HCT116 (cell line): ENCODE measurements around the gene MARCHF3. TPM values are rescaled to one million over a fixed set of nuclear protein-coding genes. Genes with fewer than 3 reads are reported as not detected.
A peak's percentile ranks its signal among the peaks of the same experiment; 100 is the strongest.

Experiments
- ATAC-seq: fragments of 200-7000 bp; cut with Tn5 transposase; 2 replicates; pipeline ENCODE4 v1.9.1; 2020; ENCODE audit warnings: mild to moderate bottlenecking, moderate library complexity
- BruUV-seq: library from RNA; stranded (reverse); fragments of 400-500 nt; replicated peaks from 2 replicates; lab custom pipeline; 2021; lab: Mats Ljungman, UMichigan
- CTCF ChIA-PET: fragments of 300-600 bp; sonication (Branson Sonifier 250); formaldehyde crosslinking; loops from one replicate; lab custom pipeline; 2021; ENCODE audit warnings: antibody characterized with exemption; lab: Charles Lee
- POLR2A ChIA-PET: fragments of 300-600, 350-600 bp; sonication (Branson Sonifier 250); formaldehyde crosslinking; loops from one replicate; lab custom pipeline; 2021; ENCODE audit warnings: antibody characterized with exemption; lab: Charles Lee
- RAD21 ChIA-PET, 2 experiments: fragments of 300-600 bp; sonication (Branson Sonifier 250); formaldehyde crosslinking; loops; one replicate each; lab custom pipeline; 2023; ENCODE audit warnings: low total read pairs in 2 of 2; ENCODE audit not compliant: uncharacterized antibody in 2 of 2, unreplicated experiment in 2 of 2, low non-redundant PET in 1 of 2; lab: Charles Lee
- DNase-seq: peaks from one replicate; pipeline ENCODE4 v3.0.0-alpha.2; 2010; ENCODE audit warnings: low read depth, low spot score
- H2AFZ ChIP-seq: fragments of 200-600 bp; shearing (Covaris generic), sonication (generic); 2 replicates; pipeline ENCODE4 v1.6.1; 2017; ENCODE audit warnings: low read depth, mixed run types, mixed read lengths, antibody characterized with exemption, low read length; ENCODE audit not compliant: poor library complexity, severe bottlenecking
- H3K27ac ChIP-seq: 2 replicates; pipeline ENCODE4 v1.5.1; 2012; ENCODE audit warnings: low read depth, low read length
- H3K27me3 ChIP-seq: fragments of 200-600 bp; sonication (generic); 2 replicates; pipeline ENCODE4 v1.6.1; 2016; ENCODE audit warnings: mixed run types, low read length, mixed read lengths; ENCODE audit not compliant: insufficient read depth
- H3K36me3 ChIP-seq, 2 experiments: fragments of 200-500 bp in 1 of 2; fragments of 200-600 bp in 1 of 2; sonication (Bioruptor generic) in 1 of 2; sonication (generic) in 1 of 2; 2 replicates each; pipeline versions ENCODE4 v1.5.1 to v1.6.1; 2014 to 2016; ENCODE audit warnings: low read length in 2 of 2, inconsistent platforms in 1 of 2, mixed read lengths in 1 of 2, mixed run types in 1 of 2; ENCODE audit not compliant: insufficient read depth in 2 of 2, control insufficient read depth in 1 of 2
- H3K4me1 ChIP-seq, 2 experiments: fragments of 200-600 bp in 1 of 2; sonication (generic) in 1 of 2; 2 replicates each; pipeline versions ENCODE4 v1.5.1 to v1.6.1; 2012 to 2017; ENCODE audit warnings: low read length in 2 of 2, inconsistent platforms in 1 of 2, mild to moderate bottlenecking in 1 of 2, mixed read lengths in 1 of 2, mixed run types in 1 of 2, moderate library complexity in 1 of 2; ENCODE audit not compliant: insufficient read depth in 2 of 2, control insufficient read depth in 1 of 2
- H3K4me2 ChIP-seq: fragments of 200-600 bp; sonication (generic); 2 replicates; pipeline ENCODE4 v1.6.1; 2017; ENCODE audit warnings: mixed run types, low read length, mixed read lengths
- H3K4me3 ChIP-seq, 2 experiments: fragments of 200-600 bp in 1 of 2; sonication (generic) in 1 of 2; replicated peaks in 1 of 2; 2 replicates each; pipeline ENCODE4 v1.5.1; 2011 to 2016; ENCODE audit warnings: low read length in 2 of 2, control low read depth in 1 of 2, low read depth in 1 of 2, mild to moderate bottlenecking in 1 of 2, mixed read lengths in 1 of 2, mixed run types in 1 of 2
- H3K79me2 ChIP-seq: fragments of 200-600 bp; sonication (generic); 2 replicates; pipeline ENCODE4 v1.6.1; 2017; ENCODE audit warnings: mild to moderate bottlenecking, mixed run types, low read length, moderate library complexity, mixed read lengths; ENCODE audit not compliant: insufficient read depth
- H3K9ac ChIP-seq: fragments of 200-600 bp; sonication (generic); 2 replicates; pipeline ENCODE4 v1.6.1; 2016; ENCODE audit warnings: low read length, mixed read lengths
- H3K9me2 ChIP-seq: fragments of 200-600 bp; sonication (generic), shearing (Covaris generic); 2 replicates; pipeline ENCODE4 v1.6.1; 2017; ENCODE audit warnings: mixed run types, mild to moderate bottlenecking, moderate library complexity; ENCODE audit not compliant: insufficient read depth
- H3K9me3 ChIP-seq, 2 experiments: fragments of 200-500 bp in 1 of 2; fragments of 200-600 bp in 1 of 2; sonication (Bioruptor generic) in 1 of 2; sonication (generic) in 1 of 2; 2 replicates each; pipeline ENCODE4 v1.6.1; 2014 to 2017; ENCODE audit warnings: low read length in 2 of 2, mixed read lengths in 2 of 2, inconsistent platforms in 1 of 2, low read depth in 1 of 2, mild to moderate bottlenecking in 1 of 2, mixed run types in 1 of 2, moderate library complexity in 1 of 2; ENCODE audit not compliant: control insufficient read depth in 1 of 2, insufficient read depth in 1 of 2
- H4K20me1 ChIP-seq: fragments of 200-600 bp; sonication (generic), shearing (Covaris generic); 2 replicates; pipeline ENCODE4 v1.6.1; 2017; ENCODE audit warnings: mixed run types, mild to moderate bottlenecking, moderate library complexity; ENCODE audit not compliant: insufficient read depth
- CEBPB ChIP-seq: IDR thresholded peaks from 2 replicates; pipeline ENCODE4 v1.6.1; 2012; ENCODE audit warnings: low read depth
- EGR1 ChIP-seq: IDR thresholded peaks from 2 replicates; pipeline ENCODE4 v1.6.1; 2012; ENCODE audit warnings: low read depth
- ELF1 ChIP-seq: IDR thresholded peaks from 2 replicates; pipeline ENCODE4 v1.6.1; 2012; ENCODE audit warnings: low read depth, borderline replicate concordance
- EZH2phosphoT487 ChIP-seq: fragments of 200-600 bp; IDR thresholded peaks from 2 replicates; pipeline ENCODE4 v1.6.1; 2018; ENCODE audit warnings: antibody characterized with exemption, borderline replicate concordance
- FOSL1 ChIP-seq: IDR thresholded peaks from 2 replicates; pipeline ENCODE4 v1.6.1; 2012; ENCODE audit warnings: low read depth
- JUND ChIP-seq: IDR thresholded peaks from 2 replicates; pipeline ENCODE4 v1.6.1; 2012
- POLR2A ChIP-seq: IDR thresholded peaks from 2 replicates; pipeline ENCODE4 v1.7.0; 2011; ENCODE audit warnings: borderline replicate concordance; ENCODE audit not compliant: insufficient read depth, insufficient read length; ENCODE audit errors: extremely low read depth
- RAD21 ChIP-seq: IDR thresholded peaks from 2 replicates; pipeline ENCODE4 v1.6.1; 2012; ENCODE audit warnings: low read depth, mild to moderate bottlenecking
- SP1 ChIP-seq: IDR thresholded peaks from 2 replicates; pipeline ENCODE4 v1.6.1; 2012; ENCODE audit warnings: low read depth
- ZNF274 ChIP-seq: fragments of 200-500 bp; sonication (Bioruptor generic); IDR thresholded peaks from 2 replicates; pipeline ENCODE4 v1.6.1; 2014; ENCODE audit warnings: mild to moderate bottlenecking, low read depth, low read length, inconsistent platforms
- intact Hi-C: fragments of 100-400 bp; cut with micrococcal nuclease; formaldehyde crosslinking; loops from 2 replicates; pipeline ENCODE4 v1.10.0; 2022
- total RNA-seq: library from RNA; stranded (reverse); gene quantifications from one replicate; pipeline ENCODE4 v1.2.1, GENCODE V29; 2021; ENCODE audit not compliant: unreplicated experiment
- TF ChIP-seq, protein P1 (sequence below): IDR thresholded peaks from 2 replicates; pipeline ENCODE4 v1.6.1; 2011; ENCODE audit warnings: mild to moderate bottlenecking, low read length, moderate library complexity; ENCODE audit not compliant: insufficient replicate concordance; ENCODE audit errors: extremely low read depth
- TF ChIP-seq, protein P2 (sequence below): IDR thresholded peaks from 2 replicates; pipeline ENCODE4 v1.6.1; 2012; ENCODE audit warnings: low read depth

Gene MARCHF3
- total RNA-seq, 1 experiment from 2014 or later: 2.3 TPM

DNA sequence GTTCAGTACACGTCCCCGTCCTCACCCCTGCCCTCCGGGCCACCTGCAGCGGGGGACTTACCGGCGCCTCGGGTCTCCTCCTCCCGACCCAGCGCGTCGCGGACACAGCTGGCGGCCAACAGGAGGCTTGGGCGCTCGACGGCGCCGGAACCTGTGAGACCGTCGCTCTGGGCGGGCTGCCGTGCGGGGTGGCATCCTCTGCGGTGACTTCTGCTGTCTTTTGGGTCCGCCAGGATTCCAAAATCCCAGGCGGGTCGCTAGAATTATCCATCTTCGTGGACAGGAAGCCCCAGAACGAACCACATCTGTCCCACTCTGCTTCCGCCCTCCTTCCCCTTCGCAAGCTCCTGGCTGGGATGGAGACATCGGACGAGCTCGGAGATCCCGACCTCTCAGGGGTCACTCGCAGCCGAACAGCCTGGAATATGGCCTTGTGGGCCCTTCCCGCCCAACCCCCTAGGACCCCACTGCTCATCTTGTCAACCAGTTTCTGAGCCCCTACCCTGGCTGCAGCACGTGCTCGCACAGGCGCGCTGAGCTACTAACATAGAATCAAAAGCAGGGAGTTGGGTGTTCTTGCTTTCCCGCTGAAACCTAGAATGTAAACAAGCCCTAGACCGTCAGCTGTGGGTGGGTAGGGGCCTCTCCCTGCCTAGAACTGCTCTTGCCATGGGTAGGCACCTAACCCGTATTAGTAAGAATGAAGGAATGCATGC is 947 bp upstream of the MARCHF3 start:
- ChIA-PET RAD21 (no interaction called here), POLR2A (interaction anchor here (0.5 kb wide), 1 partner anchor 486 kb away, joined by 3 read pairs; no protein-coding TSS in a partner anchor), CTCF (interaction anchor here (1.2 kb wide), 1 partner anchor 10 kb away, joined by 4 read pairs; no protein-coding TSS in a partner anchor)
- TF ChIP-seq EZH2phosphoT487 (no peak), JUND (no peak), SP1 (no peak), FOSL1 (no peak), CEBPB (no peak), EGR1 (no peak), RAD21 (no peak), POLR2A (no peak), ZNF274 (no peak), ELF1 (no peak)
- TF ChIP-seq, protein P1, sequence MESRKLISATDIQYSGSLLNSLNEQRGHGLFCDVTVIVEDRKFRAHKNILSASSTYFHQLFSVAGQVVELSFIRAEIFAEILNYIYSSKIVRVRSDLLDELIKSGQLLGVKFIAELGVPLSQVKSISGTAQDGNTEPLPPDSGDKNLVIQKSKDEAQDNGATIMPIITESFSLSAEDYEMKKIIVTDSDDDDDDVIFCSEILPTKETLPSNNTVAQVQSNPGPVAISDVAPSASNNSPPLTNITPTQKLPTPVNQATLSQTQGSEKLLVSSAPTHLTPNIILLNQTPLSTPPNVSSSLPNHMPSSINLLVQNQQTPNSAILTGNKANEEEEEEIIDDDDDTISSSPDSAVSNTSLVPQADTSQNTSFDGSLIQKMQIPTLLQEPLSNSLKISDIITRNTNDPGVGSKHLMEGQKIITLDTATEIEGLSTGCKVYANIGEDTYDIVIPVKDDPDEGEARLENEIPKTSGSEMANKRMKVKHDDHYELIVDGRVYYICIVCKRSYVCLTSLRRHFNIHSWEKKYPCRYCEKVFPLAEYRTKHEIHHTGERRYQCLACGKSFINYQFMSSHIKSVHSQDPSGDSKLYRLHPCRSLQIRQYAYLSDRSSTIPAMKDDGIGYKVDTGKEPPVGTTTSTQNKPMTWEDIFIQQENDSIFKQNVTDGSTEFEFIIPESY: no peak
- TF ChIP-seq, protein P2, sequence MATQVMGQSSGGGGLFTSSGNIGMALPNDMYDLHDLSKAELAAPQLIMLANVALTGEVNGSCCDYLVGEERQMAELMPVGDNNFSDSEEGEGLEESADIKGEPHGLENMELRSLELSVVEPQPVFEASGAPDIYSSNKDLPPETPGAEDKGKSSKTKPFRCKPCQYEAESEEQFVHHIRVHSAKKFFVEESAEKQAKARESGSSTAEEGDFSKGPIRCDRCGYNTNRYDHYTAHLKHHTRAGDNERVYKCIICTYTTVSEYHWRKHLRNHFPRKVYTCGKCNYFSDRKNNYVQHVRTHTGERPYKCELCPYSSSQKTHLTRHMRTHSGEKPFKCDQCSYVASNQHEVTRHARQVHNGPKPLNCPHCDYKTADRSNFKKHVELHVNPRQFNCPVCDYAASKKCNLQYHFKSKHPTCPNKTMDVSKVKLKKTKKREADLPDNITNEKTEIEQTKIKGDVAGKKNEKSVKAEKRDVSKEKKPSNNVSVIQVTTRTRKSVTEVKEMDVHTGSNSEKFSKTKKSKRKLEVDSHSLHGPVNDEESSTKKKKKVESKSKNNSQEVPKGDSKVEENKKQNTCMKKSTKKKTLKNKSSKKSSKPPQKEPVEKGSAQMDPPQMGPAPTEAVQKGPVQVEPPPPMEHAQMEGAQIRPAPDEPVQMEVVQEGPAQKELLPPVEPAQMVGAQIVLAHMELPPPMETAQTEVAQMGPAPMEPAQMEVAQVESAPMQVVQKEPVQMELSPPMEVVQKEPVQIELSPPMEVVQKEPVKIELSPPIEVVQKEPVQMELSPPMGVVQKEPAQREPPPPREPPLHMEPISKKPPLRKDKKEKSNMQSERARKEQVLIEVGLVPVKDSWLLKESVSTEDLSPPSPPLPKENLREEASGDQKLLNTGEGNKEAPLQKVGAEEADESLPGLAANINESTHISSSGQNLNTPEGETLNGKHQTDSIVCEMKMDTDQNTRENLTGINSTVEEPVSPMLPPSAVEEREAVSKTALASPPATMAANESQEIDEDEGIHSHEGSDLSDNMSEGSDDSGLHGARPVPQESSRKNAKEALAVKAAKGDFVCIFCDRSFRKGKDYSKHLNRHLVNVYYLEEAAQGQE: no peak
- no peaks in the 10 kb centered on the region for H3K9me2 ChIP-seq
- peak overlapping the region; percentile 62 to 81 for H3K4me3 ChIP-seq
- H3K79me2 ChIP-seq: no peaks in the 10 kb centered on the region
- no peaks in the 10 kb centered on the region for H3K27me3 ChIP-seq
- H3K9me3 ChIP-seq: no peaks in the 10 kb centered on the region
- H3K4me1 ChIP-seq: peaks cover 0 to 6% of the 10 kb centered on the region in 2 experiments; a peak in 1 of 4 replicates
- no TSS peak for BruUV-seq
- peak overlapping the region; percentile 17 for H2AFZ ChIP-seq
- ATAC-seq (no peak), DNase-seq (no peak)
- H3K27ac ChIP-seq: peak overlapping the region; percentile 13; the same call in 1 of the 2 replicates
- intact Hi-C loops: loop anchor here (10.0 kb wide), 1 partner anchor 283 kb away; no protein-coding TSS in a partner anchor
- peak overlapping the region; percentile 93 for H3K4me2 ChIP-seq
- no peaks in the 10 kb centered on the region for H3K36me3 ChIP-seq
- no peaks in the 10 kb centered on the region for H4K20me1 ChIP-seq
- peak overlapping the region; percentile 62; the same call in 1 of the 2 replicates for H3K9ac ChIP-seq
